Fibroblast of upper back skin (primary cell): Measurements from ENCODE around the gene C9orf153.
A peak's percentile ranks its signal among the peaks of the same experiment; 100 is the strongest.
"Not testable (repeated sequence)": the region's sequence is repeated elsewhere in the genome, so short reads cannot be mapped to it uniquely, and the experiment has no call there.

Source experiments
- DNase-seq: peaks from one replicate; pipeline ENCODE4 v3.0.0-alpha.2; 2013

The C9orf153 gene

GRCh38 chr9:86259557-86259956, at the start of gene C9orf153:
Gene C9orf153 (minus strand): TSS chr9:86259657. CDS start chr9:86229603, 30,054 bp downstream.
- no peak for DNase-seq

DNA sequence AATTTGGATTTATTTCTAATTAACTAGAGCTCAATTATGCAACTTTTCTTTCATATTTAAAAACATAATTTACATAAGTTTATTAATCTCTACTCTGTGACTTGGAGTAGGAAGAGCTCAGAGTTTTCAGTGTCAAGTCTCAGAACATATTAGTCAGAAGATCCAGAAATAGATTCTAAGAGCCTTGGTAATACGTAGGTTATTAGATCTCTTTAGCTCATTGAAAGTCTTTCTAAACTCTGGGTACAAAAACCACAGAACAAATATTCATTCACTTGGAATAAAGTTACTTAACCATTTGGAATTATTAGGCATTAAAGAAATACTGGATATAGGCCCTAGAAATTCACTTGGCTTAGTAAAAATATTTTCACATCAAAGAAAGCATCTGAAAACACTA, 49.2 kb upstream of the C9orf153 start:
- DNase-seq: no peak

GRCh38 chr9:86304236-86304730, 44.8 kb upstream of the C9orf153 start:
- DNase-seq: no peak

- no peak for DNase-seq
Measured at GRCh38 chr9:86303316-86303975, 44.0 kb upstream of the C9orf153 start.

DNA sequence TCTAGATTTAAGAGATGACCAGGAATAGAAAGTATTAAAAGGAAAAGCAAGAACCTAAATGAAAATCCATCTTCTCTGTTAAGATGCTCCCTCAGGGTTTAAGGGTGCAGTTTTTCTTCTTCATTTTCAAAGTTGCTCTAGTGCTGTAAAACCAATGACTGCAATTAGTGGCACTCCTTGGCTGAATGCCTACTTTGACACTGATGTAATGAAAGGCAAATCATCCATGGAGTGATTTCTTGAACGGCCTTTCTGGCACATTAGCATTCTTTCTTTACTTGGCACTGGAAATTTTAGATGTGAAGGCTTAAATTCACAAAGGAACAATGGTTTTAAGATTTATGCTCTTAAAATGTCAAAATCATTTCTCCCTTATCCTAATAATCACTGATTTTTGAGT, 42.2 kb upstream of the C9orf153 start:
- no peak for DNase-seq

DNA sequence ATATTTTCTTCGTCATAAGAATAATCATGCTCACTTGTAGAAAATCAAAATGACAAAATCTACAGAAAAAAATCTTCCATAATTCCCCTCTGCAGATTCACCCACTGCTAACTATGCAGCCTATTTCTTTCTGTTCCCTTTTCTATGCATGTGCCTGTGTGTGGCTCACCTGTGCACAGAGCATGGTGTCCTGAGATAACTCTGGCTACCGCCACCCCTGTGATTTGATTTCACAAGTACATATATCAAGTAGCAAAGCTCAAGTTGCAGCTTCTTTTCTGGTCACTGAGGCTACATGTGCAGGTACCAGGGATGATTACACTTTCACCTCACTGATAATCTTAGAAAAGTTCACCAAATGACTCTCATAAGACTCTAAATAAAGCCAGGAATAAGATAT, 41.2 kb upstream of the C9orf153 start:
- DNase-seq: no peak

- DNase-seq: no peak
Measured at GRCh38 chr9:86298873-86299272, 39.4 kb upstream of the C9orf153 start.

GRCh38 chr9:86290341-86290740, 30.9 kb upstream of the C9orf153 start:
- DNase-seq: not testable (repeated sequence)

GRCh38 chr9:86288499-86289198, 29.2 kb upstream of the C9orf153 start:
- DNase-seq: no peak

- DNase-seq: peak; percentile 69
Measured at GRCh38 chr9:86287013-86287412, 27.6 kb upstream of the C9orf153 start.

DNA sequence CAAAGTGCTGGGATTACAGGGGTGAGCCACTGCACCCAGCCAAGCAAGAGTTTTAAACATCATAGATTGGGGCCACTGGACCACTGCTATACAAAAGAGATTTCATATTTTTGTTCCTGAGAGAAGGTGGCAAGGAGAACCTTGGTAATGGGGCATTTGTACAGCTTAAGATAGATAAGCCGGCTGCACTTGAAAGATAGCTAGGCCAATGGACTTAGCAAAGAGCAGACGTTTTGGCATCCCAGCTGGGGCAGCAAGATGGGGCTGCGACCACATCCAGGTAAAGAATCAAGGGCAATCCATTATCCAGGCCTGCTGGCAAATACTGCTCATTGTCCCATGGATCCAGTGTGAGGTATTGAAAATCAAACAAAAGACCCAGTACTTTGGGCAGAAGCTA, 26.8 kb upstream of the C9orf153 start:
- DNase-seq: no peak

GRCh38 chr9:86285261-86285660, 25.8 kb upstream of the C9orf153 start:
- no peak for DNase-seq

DNA sequence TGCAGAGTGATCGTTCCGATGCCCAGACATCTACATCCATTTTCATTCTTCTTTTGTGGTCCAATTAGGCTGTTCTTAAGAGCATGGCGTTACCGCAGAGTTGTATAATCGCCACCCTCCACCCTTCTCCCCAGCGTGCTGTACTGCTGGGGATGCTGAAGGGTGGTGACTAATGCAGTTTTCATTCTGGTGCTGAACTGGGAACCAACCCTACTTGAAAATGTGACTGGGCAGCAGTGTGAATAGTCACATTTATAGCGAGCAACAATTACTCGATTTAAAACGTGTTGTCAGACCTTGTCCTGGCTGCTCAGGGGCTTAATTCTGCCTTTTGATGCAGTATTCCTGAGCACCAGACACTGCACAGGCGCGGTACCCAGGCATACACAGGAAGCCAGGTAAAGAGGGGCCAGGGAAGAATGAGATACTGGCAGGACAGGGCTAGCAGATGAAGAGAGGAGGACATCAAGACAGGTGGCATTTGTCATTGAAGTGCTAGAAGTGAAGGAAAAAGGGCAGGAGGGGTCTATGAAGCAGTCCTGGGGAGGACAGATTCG, 23.6 kb upstream of the C9orf153 start:
- peak; percentile 72 for DNase-seq

GRCh38 chr9:86282077-86282978, 22.9 kb upstream of the C9orf153 start, which contains the start of gene ISCA1:
Gene ISCA1 (minus strand): TSS chr9:86282538. CDS start chr9:86282458, 80 bp downstream.
- peak; percentile 91 for DNase-seq

- peak; percentile 5 for DNase-seq
Measured at GRCh38 chr9:86281593-86282076, 22.2 kb upstream of the C9orf153 start.

GRCh38 chr9:86280580-86280979, 21.1 kb upstream of the C9orf153 start:
- DNase-seq: no peak

- no peak for DNase-seq
Measured at GRCh38 chr9:86279839-86280238, 20.4 kb upstream of the C9orf153 start.

DNA sequence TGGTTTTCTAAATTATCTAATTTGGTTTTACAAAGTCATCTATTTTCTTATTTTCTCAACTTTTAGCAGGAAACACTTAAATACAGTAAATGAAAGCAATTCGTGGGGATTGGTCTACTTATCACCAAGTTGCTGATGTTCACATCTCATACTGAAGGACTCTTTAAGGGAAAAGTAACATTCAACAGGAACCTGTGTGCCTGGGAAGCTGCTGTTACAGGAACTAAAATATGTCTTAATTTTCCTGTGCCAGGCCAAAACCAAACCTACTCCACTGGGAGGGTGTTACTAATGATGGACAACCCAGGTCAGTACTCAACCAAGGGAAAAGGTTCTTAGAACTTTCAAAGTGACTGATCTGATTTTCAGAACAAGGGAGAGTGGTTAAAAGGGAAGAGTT, 17.6 kb upstream of the C9orf153 start:
- no peak for DNase-seq

GRCh38 chr9:86275962-86276361, 16.5 kb upstream of the C9orf153 start:
- no peak for DNase-seq

GRCh38 chr9:86274821-86275643, 15.6 kb upstream of the C9orf153 start:
- DNase-seq: no peak

DNA sequence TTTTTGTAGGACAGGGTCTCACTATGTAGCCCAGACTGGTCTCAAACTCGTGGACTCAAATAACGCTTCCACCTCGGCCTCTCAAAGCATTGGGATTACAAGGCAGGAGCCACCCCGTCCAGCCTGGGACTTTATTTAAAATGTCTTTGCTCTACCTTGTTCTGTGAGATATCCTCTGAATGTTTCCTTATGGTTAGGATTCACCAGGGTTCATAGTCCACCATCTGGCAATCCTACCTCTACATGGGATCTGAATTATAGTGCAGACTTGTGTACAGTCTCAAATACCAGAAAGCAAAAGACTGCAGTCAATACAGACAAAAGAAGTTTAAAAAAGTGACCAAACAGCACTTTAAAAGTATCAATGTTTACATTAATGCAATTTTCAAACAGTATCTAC, 12.8 kb upstream of the C9orf153 start:
- DNase-seq: no peak

DNA sequence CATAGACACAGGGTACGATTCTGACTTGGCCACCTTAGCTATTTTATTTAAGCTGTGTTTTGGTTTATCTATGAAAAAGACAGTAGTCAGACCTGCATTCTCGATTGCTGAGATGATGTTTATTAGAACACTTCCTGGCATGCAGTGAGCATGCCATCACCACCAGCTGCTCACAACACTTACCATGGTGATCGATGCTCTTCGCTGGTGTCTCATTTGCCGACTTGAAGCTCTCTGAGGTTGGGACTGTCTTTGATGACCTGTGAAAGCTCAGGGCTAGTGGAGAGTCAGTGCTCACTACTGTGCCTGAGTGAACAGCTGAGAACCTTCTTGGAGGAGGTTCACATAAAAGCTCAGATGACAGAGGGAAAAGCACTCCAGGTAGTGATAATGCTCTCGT, 4.4 kb upstream of the C9orf153 start:
- DNase-seq: no peak
